Measurements from ENCODE around the gene PKIB. TPM values are rescaled to one million over a fixed set of nuclear protein-coding genes. Genes with fewer than 3 reads are reported as not detected.

The PKIB gene
- total and polyA plus RNA-seq, 2 donors from 2014 or later = 5.1 to 5.3 TPM

DNA sequence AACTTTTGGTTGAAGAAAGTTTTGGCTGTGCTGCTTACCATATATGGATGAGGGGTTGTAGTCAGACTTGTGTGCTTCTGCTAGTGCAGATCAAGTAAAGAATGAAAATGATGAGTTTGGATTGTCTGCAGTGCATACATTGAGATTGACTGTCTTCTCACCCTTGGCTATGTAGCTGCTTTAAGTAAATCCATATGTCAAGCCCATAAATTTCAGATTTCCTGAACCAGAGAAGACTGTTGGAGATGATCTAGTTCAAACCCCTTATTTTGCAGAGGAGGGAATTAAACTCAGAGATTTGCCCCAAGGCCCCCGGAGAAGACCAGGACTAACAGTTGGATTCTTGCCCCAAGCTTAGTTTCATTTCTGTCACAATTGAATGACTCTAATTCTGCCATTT lies 67.2 kb downstream of the PKIB start:
- DNase-seq = no peak
- H3K27me3 ChIP-seq (ENCODE audit: control insufficient read depth, insufficient read depth, low read length) = no peaks in the 10 kb centered on the region
- no peak overlapping the region for H3K9ac ChIP-seq (ENCODE audit: low read length in 3 of 3)
- H3K27ac ChIP-seq (ENCODE audit: low read depth in 2 of 2, low read length in 2 of 2) = no peak overlapping the region
- no peaks in the 10 kb centered on the region for H3K36me3 ChIP-seq (ENCODE audit: control insufficient read depth in 2 of 3, insufficient read depth in 3 of 3, low read length in 3 of 3)
- FAIRE-seq = no peak
- intact Hi-C loops (cut with DNase I) = no loop called here
- TF ChIP-seq, protein P1, sequence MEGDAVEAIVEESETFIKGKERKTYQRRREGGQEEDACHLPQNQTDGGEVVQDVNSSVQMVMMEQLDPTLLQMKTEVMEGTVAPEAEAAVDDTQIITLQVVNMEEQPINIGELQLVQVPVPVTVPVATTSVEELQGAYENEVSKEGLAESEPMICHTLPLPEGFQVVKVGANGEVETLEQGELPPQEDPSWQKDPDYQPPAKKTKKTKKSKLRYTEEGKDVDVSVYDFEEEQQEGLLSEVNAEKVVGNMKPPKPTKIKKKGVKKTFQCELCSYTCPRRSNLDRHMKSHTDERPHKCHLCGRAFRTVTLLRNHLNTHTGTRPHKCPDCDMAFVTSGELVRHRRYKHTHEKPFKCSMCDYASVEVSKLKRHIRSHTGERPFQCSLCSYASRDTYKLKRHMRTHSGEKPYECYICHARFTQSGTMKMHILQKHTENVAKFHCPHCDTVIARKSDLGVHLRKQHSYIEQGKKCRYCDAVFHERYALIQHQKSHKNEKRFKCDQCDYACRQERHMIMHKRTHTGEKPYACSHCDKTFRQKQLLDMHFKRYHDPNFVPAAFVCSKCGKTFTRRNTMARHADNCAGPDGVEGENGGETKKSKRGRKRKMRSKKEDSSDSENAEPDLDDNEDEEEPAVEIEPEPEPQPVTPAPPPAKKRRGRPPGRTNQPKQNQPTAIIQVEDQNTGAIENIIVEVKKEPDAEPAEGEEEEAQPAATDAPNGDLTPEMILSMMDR (IDR thresholded peaks at IDR 0.05; ENCODE audit: borderline replicate concordance, extremely low read depth, insufficient read depth) = no peak
- no peaks in the 10 kb centered on the region for H3K4me1 ChIP-seq (ENCODE audit: control insufficient read depth in 2 of 3, insufficient read depth in 2 of 3, low read depth in 1 of 3, low read length in 3 of 3)
- H3K9me3 ChIP-seq (ENCODE audit: control insufficient read depth in 2 of 3, insufficient read depth in 1 of 3, low read length in 3 of 3) = no peaks in the 10 kb centered on the region
- H3K4me3 ChIP-seq (ENCODE audit: low read length in 3 of 3) = no peak overlapping the region

DNA sequence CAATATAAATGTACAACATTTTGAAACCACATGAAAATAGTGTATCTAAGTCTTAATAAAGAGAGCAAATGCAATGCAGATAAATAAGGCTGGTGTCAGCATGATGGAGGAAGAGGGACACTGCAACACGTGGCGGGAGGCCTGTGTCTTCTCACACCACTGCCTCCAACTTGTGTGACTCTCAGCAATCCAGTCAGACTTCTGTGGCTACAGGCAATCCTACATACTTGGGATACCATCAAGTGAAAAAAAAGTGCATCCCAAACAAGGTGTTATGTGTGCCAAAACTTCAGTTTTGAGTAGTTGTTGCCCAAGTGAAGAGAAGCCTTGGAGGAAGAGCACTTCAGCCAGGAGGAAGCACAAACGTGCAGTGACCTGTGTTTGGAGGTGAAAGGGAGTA lies 68.6 kb downstream of the PKIB start:
- DNase-seq (no peak), FAIRE-seq (no peak)
- no peaks in the 10 kb centered on the region for H3K27me3 ChIP-seq (ENCODE audit: control insufficient read depth, insufficient read depth, low read length)
- no peak overlapping the region for H3K4me3 ChIP-seq (ENCODE audit: low read length in 3 of 3)
- no peaks in the 10 kb centered on the region for H3K9me3 ChIP-seq (ENCODE audit: control insufficient read depth in 2 of 3, insufficient read depth in 1 of 3, low read length in 3 of 3)
- no peak overlapping the region for H3K9ac ChIP-seq (ENCODE audit: low read length in 3 of 3)
- TF ChIP-seq, protein P1 (IDR thresholded peaks at IDR 0.05; ENCODE audit: borderline replicate concordance, extremely low read depth, insufficient read depth) = no peak
- no peaks in the 10 kb centered on the region for H3K4me1 ChIP-seq (ENCODE audit: control insufficient read depth in 2 of 3, insufficient read depth in 2 of 3, low read depth in 1 of 3, low read length in 3 of 3)
- intact Hi-C loops (cut with DNase I) = no loop called here
- H3K27ac ChIP-seq (ENCODE audit: low read depth in 2 of 2, low read length in 2 of 2) = no peak overlapping the region
- no peaks in the 10 kb centered on the region for H3K36me3 ChIP-seq (ENCODE audit: control insufficient read depth in 2 of 3, insufficient read depth in 3 of 3, low read length in 3 of 3)

DNA sequence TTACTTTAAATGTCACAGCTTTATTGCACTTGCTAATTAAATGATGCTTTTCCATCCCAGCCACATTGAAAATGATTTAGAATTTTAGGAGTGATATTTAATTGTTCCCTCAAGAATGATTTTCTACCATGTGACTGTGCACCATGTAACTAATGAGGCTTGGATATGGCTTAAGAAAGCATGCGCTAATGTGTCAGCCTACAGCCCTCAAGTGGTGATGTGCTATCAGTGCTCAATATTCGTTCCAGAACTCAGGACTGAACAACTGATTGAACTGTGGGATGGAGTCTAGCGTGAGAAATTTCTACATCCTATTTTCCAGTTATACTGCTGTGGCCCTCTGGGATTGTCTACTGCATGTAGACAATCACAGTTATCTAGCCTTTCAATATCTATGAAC lies 71.5 kb downstream of the PKIB start:
- no peak overlapping the region for H3K4me3 ChIP-seq (ENCODE audit: low read length in 3 of 3)
- no peaks in the 10 kb centered on the region for H3K9me3 ChIP-seq (ENCODE audit: control insufficient read depth in 2 of 3, insufficient read depth in 1 of 3, low read length in 3 of 3)
- H3K9ac ChIP-seq (ENCODE audit: low read length in 3 of 3) = no peak overlapping the region
- DNase-seq (no peak), FAIRE-seq (no peak)
- no peak overlapping the region for H3K27ac ChIP-seq (ENCODE audit: low read depth in 2 of 2, low read length in 2 of 2)
- intact Hi-C loops (cut with DNase I) = no loop called here
- H3K36me3 ChIP-seq (ENCODE audit: control insufficient read depth in 2 of 3, insufficient read depth in 3 of 3, low read length in 3 of 3) = no peaks in the 10 kb centered on the region
- H3K4me1 ChIP-seq (ENCODE audit: control insufficient read depth in 2 of 3, insufficient read depth in 2 of 3, low read depth in 1 of 3, low read length in 3 of 3) = no peaks in the 10 kb centered on the region
- TF ChIP-seq, protein P1 (IDR thresholded peaks at IDR 0.05; ENCODE audit: borderline replicate concordance, extremely low read depth, insufficient read depth) = no peak
- H3K27me3 ChIP-seq (ENCODE audit: control insufficient read depth, insufficient read depth, low read length) = no peaks in the 10 kb centered on the region

DNA sequence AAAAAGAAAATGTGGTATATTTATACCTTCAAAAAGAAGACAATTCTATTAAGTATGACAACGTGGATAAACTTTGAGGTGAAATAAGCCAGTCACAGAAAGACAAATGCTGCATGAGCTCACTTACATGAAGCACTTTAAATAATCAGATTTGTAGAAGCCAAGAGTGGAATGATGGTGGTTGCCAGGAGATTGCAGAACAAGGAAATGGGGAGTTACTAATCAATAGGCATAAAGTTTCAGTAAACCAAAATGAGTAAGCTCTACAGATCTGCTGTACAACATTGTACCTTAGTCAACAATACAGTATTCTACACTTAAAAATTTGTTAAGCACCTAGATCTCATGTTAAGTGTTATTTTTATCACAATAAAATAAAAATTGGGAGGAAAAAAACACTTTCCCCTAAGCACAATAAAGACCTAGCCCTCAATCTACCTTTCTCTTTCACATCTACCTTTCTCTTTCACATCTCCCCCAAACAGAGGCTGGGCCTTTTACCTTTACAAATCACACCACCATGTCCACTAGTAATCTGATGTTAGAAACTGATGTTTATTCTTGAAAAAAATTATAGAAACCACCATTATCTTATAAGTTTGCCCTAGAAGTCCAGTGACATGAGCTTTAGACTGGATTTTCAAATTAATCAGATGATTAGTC lies 73.9 kb downstream of the PKIB start:
- Histone ChIP-seq H3K27me3 (ENCODE audit: control insufficient read depth, insufficient read depth, low read length) (no peaks in the 10 kb centered on the region), H3K36me3 (ENCODE audit: control insufficient read depth in 2 of 3, insufficient read depth in 3 of 3, low read length in 3 of 3) (no peaks in the 10 kb centered on the region), H3K9ac (ENCODE audit: low read length in 3 of 3) (no peak overlapping the region), H3K4me1 (ENCODE audit: control insufficient read depth in 2 of 3, insufficient read depth in 2 of 3, low read depth in 1 of 3, low read length in 3 of 3) (no peaks in the 10 kb centered on the region), H3K27ac (ENCODE audit: low read depth in 2 of 2, low read length in 2 of 2) (no peak overlapping the region), H3K4me3 (ENCODE audit: low read length in 3 of 3) (no peak overlapping the region), H3K9me3 (ENCODE audit: control insufficient read depth in 2 of 3, insufficient read depth in 1 of 3, low read length in 3 of 3) (no peaks in the 10 kb centered on the region)
- FAIRE-seq (no peak), DNase-seq (no peak)
- TF ChIP-seq, protein P1 (IDR thresholded peaks at IDR 0.05; ENCODE audit: borderline replicate concordance, extremely low read depth, insufficient read depth) = no peak
- intact Hi-C loops (cut with DNase I) = no loop called here
